HepG2 (cell line): ENCODE measurements around the gene TOM1L2. TPM values are rescaled to one million over a fixed set of nuclear protein-coding genes. Genes with fewer than 3 reads are reported as not detected.

ENCODE experiments used
- ATAC-seq: fragments of 200-7000 bp; cut with Tn5 transposase; 3 replicates; pipeline ENCODE4 v1.9.1; 2020; ENCODE audit warnings: mild to moderate bottlenecking, moderate library complexity
- BruUV-seq: library from RNA; stranded (reverse); fragments of 400-500 nt; replicated peaks from 2 replicates; lab custom pipeline; 2021; lab: Mats Ljungman, UMichigan
- CTCF ChIA-PET: fragments of 300-600 bp; formaldehyde crosslinking; extraction: SDS; loops from one replicate; lab custom pipeline; 2021; ENCODE audit warnings: low total read pairs, inconsistent platforms, low intra/inter-chr PET ratio; lab: Yijun Ruan, JAX
- POLR2A ChIA-PET: fragments of 350-600 bp; sonication (Branson Sonifier 250); formaldehyde crosslinking; loops from one replicate; lab custom pipeline; 2020; ENCODE audit warnings: antibody characterized with exemption, inconsistent platforms; lab: Yijun Ruan, JAX
- DNase-seq: peaks from one replicate; pipeline ENCODE4 v3.0.0-alpha.2; 2015; ENCODE audit warnings: low spot score
- FAIRE-seq: peaks from 3 replicates; lab custom pipeline; 2011; peaks lifted over from hg19 to GRCh38; lab: Jason Lieb, UNC
- H2AFZ ChIP-seq: one replicate; pipeline ENCODE4 v1.6.1; 2011; ENCODE audit warnings: low read length, inconsistent platforms
- H3K27ac ChIP-seq: fragments of 300-600 bp; 3 replicates; pipeline ENCODE4 v1.8.0; 2011; ENCODE audit warnings: mixed run types, mild to moderate bottlenecking, mixed read lengths, low read length, inconsistent platforms; ENCODE audit not compliant: insufficient read depth; ENCODE audit errors: extremely low read length
- H3K27me3 ChIP-seq, 2 experiments: fragments of 200-600 bp in 1 of 2; 2 replicates in 1 of 2; 3 replicates in 1 of 2; pipeline versions ENCODE4 v1.6.0 to v1.8.0; 2011; ENCODE audit warnings: low read length in 2 of 2, mild to moderate bottlenecking in 2 of 2, moderate library complexity in 2 of 2, inconsistent platforms in 1 of 2; ENCODE audit not compliant: insufficient read depth in 2 of 2, control insufficient read depth in 1 of 2
- H3K36me3 ChIP-seq, 2 experiments: fragments of 200-600 bp in 1 of 2; replicated peaks in 1 of 2; 2 replicates in 1 of 2; 3 replicates in 1 of 2; pipeline versions ENCODE4 v1.5.1 to v1.8.0; 2011; ENCODE audit warnings: low read length in 2 of 2, inconsistent platforms in 1 of 2; ENCODE audit not compliant: insufficient read depth in 2 of 2, control insufficient read depth in 1 of 2
- H3K4me1 ChIP-seq: 2 replicates; pipeline ENCODE4 v1.5.1; 2012; ENCODE audit warnings: low read length, inconsistent platforms; ENCODE audit not compliant: insufficient read depth
- H3K4me2 ChIP-seq: 2 replicates; pipeline ENCODE4 v1.6.0; 2011; ENCODE audit warnings: low read depth, low read length, inconsistent platforms
- H3K4me3 ChIP-seq, 3 experiments: fragments of 200-600 bp in 1 of 3; sonication (generic), shearing (Covaris generic) in 1 of 3; replicated peaks in 1 of 3; 2 replicates each; pipeline ENCODE4 v1.5.1; 2011 to 2016; ENCODE audit warnings: low read length in 3 of 3, inconsistent platforms in 2 of 3, low read depth in 2 of 3, mild to moderate bottlenecking in 2 of 3, control low read depth in 1 of 3, mixed read lengths in 1 of 3; ENCODE audit not compliant: insufficient read depth in 1 of 3
- H3K79me2 ChIP-seq: one replicate; pipeline ENCODE4 v1.6.1; 2011; ENCODE audit warnings: low read length, inconsistent platforms; ENCODE audit not compliant: insufficient read depth
- H3K9ac ChIP-seq: 2 replicates; pipeline ENCODE4 v1.6.0; 2011; ENCODE audit warnings: mild to moderate bottlenecking, low read depth, low read length, inconsistent platforms; ENCODE audit not compliant: insufficient read depth
- H3K9me3 ChIP-seq: 2 replicates; pipeline ENCODE4 v1.5.1; 2012; ENCODE audit warnings: mild to moderate bottlenecking, low read length
- H4K20me1 ChIP-seq: 2 replicates; pipeline ENCODE4 v1.6.0; 2011; ENCODE audit warnings: inconsistent platforms, mild to moderate bottlenecking, low read length, moderate library complexity; ENCODE audit not compliant: insufficient read depth
- ARNT2 ChIP-seq: sonication (generic); formaldehyde crosslinking; IDR thresholded peaks from 2 replicates; pipeline ENCODE4 v1.8.0; 2022; ENCODE audit warnings: mild to moderate bottlenecking, low read depth, missing genetic modification reagents, moderate library complexity
- BHLHE40 ChIP-seq: IDR thresholded peaks from 2 replicates; pipeline ENCODE4 v1.6.1; 2011; ENCODE audit warnings: low read length, improper control_type of control experiment
- EED ChIP-seq: sonication (generic); formaldehyde crosslinking; IDR thresholded peaks from 2 replicates; pipeline ENCODE4 v1.5.0; 2020; ENCODE audit warnings: mild to moderate bottlenecking, missing genetic modification reagents
- PAF1 ChIP-seq: IDR thresholded peaks from 2 replicates; pipeline ENCODE4 v1.6.1; 2016; ENCODE audit warnings: missing genetic modification reagents, missing compliant biosample characterization
- PRMT3 ChIP-seq: sonication (generic); formaldehyde crosslinking; IDR thresholded peaks from 2 replicates; pipeline ENCODE4 v1.8.1; 2022; ENCODE audit warnings: low read depth, mild to moderate bottlenecking, moderate library complexity, missing genetic modification reagents, borderline replicate concordance
- SMAD1 ChIP-seq: sonication (generic); formaldehyde crosslinking; IDR thresholded peaks from 2 replicates; pipeline ENCODE4 v1.4.0; 2020; ENCODE audit warnings: missing genetic modification reagents, low read depth, mild to moderate bottlenecking, borderline replicate concordance
- SMAD9 ChIP-seq: sonication (generic); formaldehyde crosslinking; IDR thresholded peaks from 2 replicates; pipeline ENCODE4 v1.5.1; 2020; ENCODE audit warnings: mild to moderate bottlenecking, missing genetic modification reagents
- STAG1 ChIP-seq: sonication (generic); formaldehyde crosslinking; IDR thresholded peaks from 2 replicates; pipeline ENCODE4 v1.4.0; 2020; ENCODE audit warnings: missing genetic modification reagents
- ZNF234 ChIP-seq: sonication (generic); formaldehyde crosslinking; conservative IDR thresholded peaks from 2 replicates; pipeline ENCODE4 v1.5.1; 2020; ENCODE audit warnings: mild to moderate bottlenecking, missing genetic modification reagents
- ZNF652 ChIP-seq: IDR thresholded peaks from 2 replicates; pipeline ENCODE4 v1.6.1; 2016; ENCODE audit warnings: low read depth, borderline replicate concordance
- WGBS: methylation state at CpG from one replicate; pipeline ENCODE4 v1.1.6; 2017; ENCODE audit warnings: low lambda C conversion rate; 5-methylcytosine and 5-hydroxymethylcytosine counted together
- in situ Hi-C: cut with HindIII; loops from 2 replicates; pipeline ENCODE4 v1.10.0; 2017; ENCODE audit warnings: low pct_unique_long_range_greater_than_20kb; ENCODE audit not compliant: extremely low pct_ligation_motif_present
- intact Hi-C: fragments of 100-400 bp; cut with micrococcal nuclease; formaldehyde crosslinking; loops from one replicate; pipeline ENCODE4 v1.10.0; 2022; ENCODE audit not compliant: unreplicated experiment
- polyA plus RNA-seq, 8 experiments: library from polyadenylated mRNA; depleted of rRNA in 3 of 8; stranded (reverse) in 7 of 8; unstranded in 1 of 8; fragments of >200 nt; fragmentation: Illumina TruSeq in 4 of 8; extraction: Trizol in 4 of 8; gene quantifications; 2 replicates each; pipeline versions ENCODE4 v1.2.1 to v1.2.3, GENCODE V29; 2011 to 2016; ENCODE audit warnings: low read depth in 4 of 8, missing spikeins in 1 of 8, mixed read lengths in 1 of 8; ENCODE audit not compliant: insufficient read depth in 1 of 8
- total RNA-seq, 5 experiments: library from RNA; depleted of rRNA; stranded (reverse); fragments of >200 nt; fragmentation: Illumina TruSeq; extraction: Trizol; gene quantifications; 2 replicates each; pipeline ENCODE4 v1.2.3, GENCODE V29; 2016; ENCODE audit warnings: low read depth in 1 of 5
- TF ChIP-seq, protein P1 (sequence below): sonication (generic); formaldehyde crosslinking; IDR thresholded peaks from 2 replicates; pipeline ENCODE4 v1.4.0; 2020; ENCODE audit warnings: missing genetic modification reagents, mild to moderate bottlenecking, borderline replicate concordance
- TF ChIP-seq, protein P2 (sequence below): sonication (generic); formaldehyde crosslinking; IDR thresholded peaks from 2 replicates; pipeline ENCODE4 v1.5.0; 2020; ENCODE audit warnings: mild to moderate bottlenecking, missing genetic modification reagents, borderline replicate concordance
- TF ChIP-seq, protein P3 (sequence below): sonication (generic); formaldehyde crosslinking; conservative IDR thresholded peaks from 2 replicates; pipeline ENCODE4 v1.4.0; 2020; ENCODE audit warnings: missing genetic modification reagents
- TF ChIP-seq, protein P4 (sequence below): sonication (generic); formaldehyde crosslinking; IDR thresholded peaks from 2 replicates; pipeline ENCODE4 v1.4.0; 2020; ENCODE audit warnings: missing genetic modification reagents

The TOM1L2 gene
- total and polyA plus RNA-seq, 2 of the 13 experiments (the other 11 are each of a cell fraction or from before 2014, with no cell fraction given), result 4.7 to 7.4 TPM

DNA sequence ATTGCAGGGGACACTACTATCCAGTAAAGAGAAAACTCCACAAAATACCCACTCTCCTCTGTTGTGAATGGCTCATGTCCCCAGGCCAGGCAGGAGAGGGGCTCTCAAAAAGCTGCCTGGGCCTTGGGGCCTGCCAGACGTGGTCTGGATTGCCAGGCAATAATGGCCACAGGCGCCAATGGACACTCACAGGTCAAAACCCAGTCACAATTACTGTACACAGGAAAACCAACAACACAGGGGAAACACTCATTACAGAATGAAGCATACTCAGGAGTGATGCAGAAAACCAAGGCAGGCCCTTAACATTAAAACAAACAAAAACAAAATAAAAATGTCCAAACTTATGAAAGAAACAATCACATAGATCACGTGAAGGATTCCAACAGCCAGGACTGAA, 100.3 kb downstream of the TOM1L2 start (continued):
- no peak for TF ChIP-seq ARNT2
- TF ChIP-seq, protein P1, sequence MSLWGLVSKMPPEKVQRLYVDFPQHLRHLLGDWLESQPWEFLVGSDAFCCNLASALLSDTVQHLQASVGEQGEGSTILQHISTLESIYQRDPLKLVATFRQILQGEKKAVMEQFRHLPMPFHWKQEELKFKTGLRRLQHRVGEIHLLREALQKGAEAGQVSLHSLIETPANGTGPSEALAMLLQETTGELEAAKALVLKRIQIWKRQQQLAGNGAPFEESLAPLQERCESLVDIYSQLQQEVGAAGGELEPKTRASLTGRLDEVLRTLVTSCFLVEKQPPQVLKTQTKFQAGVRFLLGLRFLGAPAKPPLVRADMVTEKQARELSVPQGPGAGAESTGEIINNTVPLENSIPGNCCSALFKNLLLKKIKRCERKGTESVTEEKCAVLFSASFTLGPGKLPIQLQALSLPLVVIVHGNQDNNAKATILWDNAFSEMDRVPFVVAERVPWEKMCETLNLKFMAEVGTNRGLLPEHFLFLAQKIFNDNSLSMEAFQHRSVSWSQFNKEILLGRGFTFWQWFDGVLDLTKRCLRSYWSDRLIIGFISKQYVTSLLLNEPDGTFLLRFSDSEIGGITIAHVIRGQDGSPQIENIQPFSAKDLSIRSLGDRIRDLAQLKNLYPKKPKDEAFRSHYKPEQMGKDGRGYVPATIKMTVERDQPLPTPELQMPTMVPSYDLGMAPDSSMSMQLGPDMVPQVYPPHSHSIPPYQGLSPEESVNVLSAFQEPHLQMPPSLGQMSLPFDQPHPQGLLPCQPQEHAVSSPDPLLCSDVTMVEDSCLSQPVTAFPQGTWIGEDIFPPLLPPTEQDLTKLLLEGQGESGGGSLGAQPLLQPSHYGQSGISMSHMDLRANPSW (CRISPR knock-in tag), result no peak
- TF ChIP-seq ZNF234 (CRISPR knock-in tag), result no peak
- TF ChIP-seq, protein P2, sequence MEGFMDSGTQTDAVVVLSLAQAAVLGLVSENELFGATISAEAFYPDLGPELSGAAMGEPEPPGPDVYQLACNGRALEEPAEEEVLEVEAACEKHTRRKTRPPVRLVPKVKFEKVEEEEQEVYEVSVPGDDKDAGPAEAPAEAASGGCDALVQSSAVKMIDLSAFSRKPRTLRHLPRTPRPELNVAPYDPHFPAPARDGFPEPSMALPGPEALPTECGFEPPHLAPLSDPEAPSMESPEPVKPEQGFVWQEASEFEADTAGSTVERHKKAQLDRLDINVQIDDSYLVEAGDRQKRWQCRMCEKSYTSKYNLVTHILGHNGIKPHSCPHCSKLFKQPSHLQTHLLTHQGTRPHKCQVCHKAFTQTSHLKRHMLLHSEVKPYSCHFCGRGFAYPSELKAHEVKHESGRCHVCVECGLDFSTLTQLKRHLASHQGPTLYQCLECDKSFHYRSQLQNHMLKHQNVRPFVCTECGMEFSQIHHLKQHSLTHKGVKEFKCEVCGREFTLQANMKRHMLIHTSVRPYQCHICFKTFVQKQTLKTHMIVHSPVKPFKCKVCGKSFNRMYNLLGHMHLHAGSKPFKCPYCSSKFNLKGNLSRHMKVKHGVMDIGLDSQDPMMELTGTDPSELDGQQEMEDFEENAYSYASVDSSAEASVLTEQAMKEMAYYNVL (CRISPR knock-in tag), result no peak
- TF ChIP-seq, protein P3, sequence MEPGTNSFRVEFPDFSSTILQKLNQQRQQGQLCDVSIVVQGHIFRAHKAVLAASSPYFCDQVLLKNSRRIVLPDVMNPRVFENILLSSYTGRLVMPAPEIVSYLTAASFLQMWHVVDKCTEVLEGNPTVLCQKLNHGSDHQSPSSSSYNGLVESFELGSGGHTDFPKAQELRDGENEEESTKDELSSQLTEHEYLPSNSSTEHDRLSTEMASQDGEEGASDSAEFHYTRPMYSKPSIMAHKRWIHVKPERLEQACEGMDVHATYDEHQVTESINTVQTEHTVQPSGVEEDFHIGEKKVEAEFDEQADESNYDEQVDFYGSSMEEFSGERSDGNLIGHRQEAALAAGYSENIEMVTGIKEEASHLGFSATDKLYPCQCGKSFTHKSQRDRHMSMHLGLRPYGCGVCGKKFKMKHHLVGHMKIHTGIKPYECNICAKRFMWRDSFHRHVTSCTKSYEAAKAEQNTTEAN (CRISPR knock-in tag), result no peak
- no peak for TF ChIP-seq EED (CRISPR knock-in tag)

DNA sequence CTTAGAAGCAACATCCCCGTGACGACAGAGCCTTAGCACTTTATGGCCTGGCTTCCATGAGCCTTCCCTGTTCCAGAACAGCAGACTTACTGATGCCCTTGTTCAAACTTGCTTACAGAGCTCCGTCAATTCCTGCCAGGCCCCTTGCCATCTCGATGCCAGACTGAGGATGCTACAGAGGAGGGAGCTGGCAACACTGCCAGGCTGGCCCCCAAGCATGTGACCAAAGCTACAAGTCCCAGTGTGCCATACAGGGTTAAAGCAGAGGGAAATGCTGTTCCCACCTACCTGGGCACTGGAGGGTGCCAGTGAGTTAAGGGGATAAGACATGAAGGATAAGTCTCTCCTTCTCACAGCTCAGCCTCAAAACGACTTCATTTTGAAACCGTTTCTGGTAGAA, 102.0 kb downstream of the TOM1L2 start:
- POLR2A ChIA-PET, result no interaction called here
- TF ChIP-seq STAG1 (CRISPR knock-in tag), result 0 out of 2 replicates have a peak, but pooled peaks have one; percentile 5
- TF ChIP-seq PAF1 (CRISPR knock-in tag), result no peak
- TF ChIP-seq SMAD9 (CRISPR knock-in tag), result no peak
- TF ChIP-seq PRMT3 (CRISPR knock-in tag), result no peak
- no peak for TF ChIP-seq SMAD1
- TF ChIP-seq, protein P4, sequence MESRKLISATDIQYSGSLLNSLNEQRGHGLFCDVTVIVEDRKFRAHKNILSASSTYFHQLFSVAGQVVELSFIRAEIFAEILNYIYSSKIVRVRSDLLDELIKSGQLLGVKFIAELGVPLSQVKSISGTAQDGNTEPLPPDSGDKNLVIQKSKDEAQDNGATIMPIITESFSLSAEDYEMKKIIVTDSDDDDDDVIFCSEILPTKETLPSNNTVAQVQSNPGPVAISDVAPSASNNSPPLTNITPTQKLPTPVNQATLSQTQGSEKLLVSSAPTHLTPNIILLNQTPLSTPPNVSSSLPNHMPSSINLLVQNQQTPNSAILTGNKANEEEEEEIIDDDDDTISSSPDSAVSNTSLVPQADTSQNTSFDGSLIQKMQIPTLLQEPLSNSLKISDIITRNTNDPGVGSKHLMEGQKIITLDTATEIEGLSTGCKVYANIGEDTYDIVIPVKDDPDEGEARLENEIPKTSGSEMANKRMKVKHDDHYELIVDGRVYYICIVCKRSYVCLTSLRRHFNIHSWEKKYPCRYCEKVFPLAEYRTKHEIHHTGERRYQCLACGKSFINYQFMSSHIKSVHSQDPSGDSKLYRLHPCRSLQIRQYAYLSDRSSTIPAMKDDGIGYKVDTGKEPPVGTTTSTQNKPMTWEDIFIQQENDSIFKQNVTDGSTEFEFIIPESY (CRISPR knock-in tag), result no peak
- no peak for TF ChIP-seq BHLHE40
- TF ChIP-seq ZNF652 (CRISPR knock-in tag), result peak; percentile 63; the same call in 1 of the 2 replicates
- TF ChIP-seq, all 625 proteins: peak for 2
- H3K4me3 ChIP-seq, result no peak overlapping the region
- ATAC-seq (no peak), FAIRE-seq (no peak), DNase-seq (no peak)
- no TSS peak for BruUV-seq
- no peak overlapping the region for H3K27ac ChIP-seq
- H4K20me1 ChIP-seq, result no peaks in the 10 kb centered on the region
- intact Hi-C loops (no loop called here), in situ Hi-C loops (no loop called here)
- H2AFZ ChIP-seq, result no peak overlapping the region
- H3K36me3 ChIP-seq, result no peaks in the 10 kb centered on the region
- WGBS, result 76% methylated on average over 6 of the region's 6 CpGs
- no peak overlapping the region for H3K4me2 ChIP-seq
- no peaks in the 10 kb centered on the region for H3K9me3 ChIP-seq
- peaks cover 12% of the 10 kb centered on the region for H3K4me1 ChIP-seq
- no peaks in the 10 kb centered on the region for H3K27me3 ChIP-seq
- H3K79me2 ChIP-seq, result no peaks in the 10 kb centered on the region
- CTCF ChIA-PET, result no interaction called here
- H3K9ac ChIP-seq, result no peak overlapping the region
